HepG2 (cell line): Measurements from ENCODE around the gene GCHFR. TPM values are rescaled to one million over a fixed set of nuclear protein-coding genes. Genes with fewer than 3 reads are reported as not detected.

Experiments used
- ATAC-seq: fragments of 200-7000 bp; cut with Tn5 transposase; 3 replicates; pipeline ENCODE4 v1.9.1; 2020; ENCODE audit warnings: mild to moderate bottlenecking, moderate library complexity
- BruUV-seq: library from RNA; stranded (reverse); fragments of 400-500 nt; replicated peaks from 2 replicates; lab custom pipeline; 2021; lab: Mats Ljungman, UMichigan
- CTCF ChIA-PET: fragments of 300-600 bp; formaldehyde crosslinking; extraction: SDS; loops from one replicate; lab custom pipeline; 2021; ENCODE audit warnings: low total read pairs, inconsistent platforms, low intra/inter-chr PET ratio; lab: Yijun Ruan, JAX
- POLR2A ChIA-PET: fragments of 350-600 bp; sonication (Branson Sonifier 250); formaldehyde crosslinking; loops from one replicate; lab custom pipeline; 2020; ENCODE audit warnings: antibody characterized with exemption, inconsistent platforms; lab: Yijun Ruan, JAX
- DNase-seq: peaks from one replicate; pipeline ENCODE4 v3.0.0-alpha.2; 2015; ENCODE audit warnings: low spot score
- FAIRE-seq: peaks from 3 replicates; lab custom pipeline; 2011; peaks lifted over from hg19 to GRCh38; lab: Jason Lieb, UNC
- H2AFZ ChIP-seq: one replicate; pipeline ENCODE4 v1.6.1; 2011; ENCODE audit warnings: low read length, inconsistent platforms
- H3K27ac ChIP-seq: fragments of 300-600 bp; 3 replicates; pipeline ENCODE4 v1.8.0; 2011; ENCODE audit warnings: mixed run types, mild to moderate bottlenecking, mixed read lengths, low read length, inconsistent platforms; ENCODE audit not compliant: insufficient read depth; ENCODE audit errors: extremely low read length
- H3K27me3 ChIP-seq, 2 experiments: fragments of 200-600 bp in 1 of 2; 2 replicates in 1 of 2; 3 replicates in 1 of 2; pipeline versions ENCODE4 v1.6.0 to v1.8.0; 2011; ENCODE audit warnings: low read length in 2 of 2, mild to moderate bottlenecking in 2 of 2, moderate library complexity in 2 of 2, inconsistent platforms in 1 of 2; ENCODE audit not compliant: insufficient read depth in 2 of 2, control insufficient read depth in 1 of 2
- H3K36me3 ChIP-seq, 2 experiments: fragments of 200-600 bp in 1 of 2; replicated peaks in 1 of 2; 2 replicates in 1 of 2; 3 replicates in 1 of 2; pipeline versions ENCODE4 v1.5.1 to v1.8.0; 2011; ENCODE audit warnings: low read length in 2 of 2, inconsistent platforms in 1 of 2; ENCODE audit not compliant: insufficient read depth in 2 of 2, control insufficient read depth in 1 of 2
- H3K4me1 ChIP-seq: 2 replicates; pipeline ENCODE4 v1.5.1; 2012; ENCODE audit warnings: low read length, inconsistent platforms; ENCODE audit not compliant: insufficient read depth
- H3K4me2 ChIP-seq: 2 replicates; pipeline ENCODE4 v1.6.0; 2011; ENCODE audit warnings: low read depth, low read length, inconsistent platforms
- H3K4me3 ChIP-seq, 3 experiments: fragments of 200-600 bp in 1 of 3; sonication (generic), shearing (Covaris generic) in 1 of 3; replicated peaks in 1 of 3; 2 replicates each; pipeline ENCODE4 v1.5.1; 2011 to 2016; ENCODE audit warnings: low read length in 3 of 3, inconsistent platforms in 2 of 3, low read depth in 2 of 3, mild to moderate bottlenecking in 2 of 3, control low read depth in 1 of 3, mixed read lengths in 1 of 3; ENCODE audit not compliant: insufficient read depth in 1 of 3
- H3K79me2 ChIP-seq: one replicate; pipeline ENCODE4 v1.6.1; 2011; ENCODE audit warnings: low read length, inconsistent platforms; ENCODE audit not compliant: insufficient read depth
- H3K9ac ChIP-seq: 2 replicates; pipeline ENCODE4 v1.6.0; 2011; ENCODE audit warnings: mild to moderate bottlenecking, low read depth, low read length, inconsistent platforms; ENCODE audit not compliant: insufficient read depth
- H3K9me3 ChIP-seq: 2 replicates; pipeline ENCODE4 v1.5.1; 2012; ENCODE audit warnings: mild to moderate bottlenecking, low read length
- H4K20me1 ChIP-seq: 2 replicates; pipeline ENCODE4 v1.6.0; 2011; ENCODE audit warnings: inconsistent platforms, mild to moderate bottlenecking, low read length, moderate library complexity; ENCODE audit not compliant: insufficient read depth
- ASH2L ChIP-seq: fragments of 300-600, 200-600 bp; sonication (generic); IDR thresholded peaks from 2 replicates; pipeline ENCODE4 v1.7.0; 2017; ENCODE audit warnings: low read depth, mild to moderate bottlenecking, moderate library complexity, mixed read lengths, low read length; ENCODE audit not compliant: insufficient read length
- KAT2B ChIP-seq: fragments of 150-350 bp; IDR thresholded peaks from 2 replicates; pipeline ENCODE4 v1.6.1; 2014; ENCODE audit warnings: low read depth, low read length, borderline replicate concordance
- RBM39 ChIP-seq: fragments of 200-400 bp; formaldehyde crosslinking; IDR thresholded peaks from one replicate; pipeline ENCODE4 v1.6.1; 2018; ENCODE audit warnings: antibody characterized with exemption, mild to moderate bottlenecking, low read depth, low read length; ENCODE audit not compliant: poor library complexity, severe bottlenecking
- RCOR2 ChIP-seq: IDR thresholded peaks from 2 replicates; pipeline ENCODE4 v1.6.1; 2016; ENCODE audit warnings: missing biosample characterization, missing genetic modification reagents
- SRSF9 ChIP-seq: fragments of 200-400 bp; formaldehyde crosslinking; IDR thresholded peaks from 2 replicates; pipeline ENCODE4 v1.6.1; 2018; ENCODE audit warnings: borderline replicate concordance, mild to moderate bottlenecking, low read depth, low read length; ENCODE audit not compliant: insufficient read depth, poor library complexity, severe bottlenecking
- TBX2 ChIP-seq: sonication (generic); formaldehyde crosslinking; IDR thresholded peaks from 2 replicates; pipeline ENCODE4 v1.5.0; 2020; ENCODE audit warnings: missing genetic modification reagents, mild to moderate bottlenecking, borderline replicate concordance
- ZNF367 ChIP-seq: sonication (generic); formaldehyde crosslinking; IDR thresholded peaks from 2 replicates; pipeline ENCODE4 v1.4.0; 2020; ENCODE audit warnings: missing genetic modification reagents, borderline replicate concordance
- ZNF782 ChIP-seq: sonication (generic); formaldehyde crosslinking; IDR thresholded peaks from 2 replicates; pipeline ENCODE4 v1.4.0; 2020; ENCODE audit warnings: missing genetic modification reagents, mild to moderate bottlenecking, borderline replicate concordance
- WGBS: methylation state at CpG from one replicate; pipeline ENCODE4 v1.1.6; 2017; ENCODE audit warnings: low lambda C conversion rate; 5-methylcytosine and 5-hydroxymethylcytosine counted together
- in situ Hi-C: cut with HindIII; loops from 2 replicates; pipeline ENCODE4 v1.10.0; 2017; ENCODE audit warnings: low pct_unique_long_range_greater_than_20kb; ENCODE audit not compliant: extremely low pct_ligation_motif_present
- intact Hi-C: fragments of 100-400 bp; cut with micrococcal nuclease; formaldehyde crosslinking; loops from one replicate; pipeline ENCODE4 v1.10.0; 2022; ENCODE audit not compliant: unreplicated experiment
- polyA plus RNA-seq, 8 experiments: library from polyadenylated mRNA; depleted of rRNA in 3 of 8; stranded (reverse) in 7 of 8; unstranded in 1 of 8; fragments of >200 nt; fragmentation: Illumina TruSeq in 4 of 8; extraction: Trizol in 4 of 8; gene quantifications; 2 replicates each; pipeline versions ENCODE4 v1.2.1 to v1.2.3, GENCODE V29; 2011 to 2016; ENCODE audit warnings: low read depth in 4 of 8, missing spikeins in 1 of 8, mixed read lengths in 1 of 8; ENCODE audit not compliant: insufficient read depth in 1 of 8
- total RNA-seq, 5 experiments: library from RNA; depleted of rRNA; stranded (reverse); fragments of >200 nt; fragmentation: Illumina TruSeq; extraction: Trizol; gene quantifications; 2 replicates each; pipeline ENCODE4 v1.2.3, GENCODE V29; 2016; ENCODE audit warnings: low read depth in 1 of 5
- TF ChIP-seq, protein P1 (sequence below): sonication (generic); formaldehyde crosslinking; IDR thresholded peaks from 2 replicates; pipeline ENCODE4 v1.5.1; 2020; ENCODE audit warnings: mild to moderate bottlenecking, moderate library complexity, missing genetic modification reagents
- TF ChIP-seq, protein P2 (sequence below), 2 experiments: sonication (generic) in 1 of 2; formaldehyde crosslinking in 1 of 2; IDR thresholded peaks; 2 replicates each; pipeline versions ENCODE4 v1.4.0 to v1.6.1; 2016 to 2020; ENCODE audit warnings: borderline replicate concordance in 1 of 2, low read depth in 1 of 2, mild to moderate bottlenecking in 1 of 2, missing genetic modification reagents in 1 of 2
- TF ChIP-seq, protein P3 (sequence below): sonication (generic); formaldehyde crosslinking; conservative IDR thresholded peaks from 2 replicates; pipeline ENCODE4 v1.5.0; 2020; ENCODE audit warnings: missing genetic modification reagents
- TF ChIP-seq, protein P4 (sequence below): sonication (generic); formaldehyde crosslinking; IDR thresholded peaks from 2 replicates; pipeline ENCODE4 v1.4.0; 2020; ENCODE audit warnings: missing genetic modification reagents, borderline replicate concordance
- TF ChIP-seq, protein P5 (sequence below): sonication (generic); formaldehyde crosslinking; IDR thresholded peaks from 2 replicates; pipeline ENCODE4 v1.5.0; 2020; ENCODE audit warnings: missing genetic modification reagents

The GCHFR gene
- total and polyA plus RNA-seq, 2 of the 13 experiments (the other 11 are each of a cell fraction or from before 2014, with no cell fraction given) = 51.5 to 92.4 TPM

DNA sequence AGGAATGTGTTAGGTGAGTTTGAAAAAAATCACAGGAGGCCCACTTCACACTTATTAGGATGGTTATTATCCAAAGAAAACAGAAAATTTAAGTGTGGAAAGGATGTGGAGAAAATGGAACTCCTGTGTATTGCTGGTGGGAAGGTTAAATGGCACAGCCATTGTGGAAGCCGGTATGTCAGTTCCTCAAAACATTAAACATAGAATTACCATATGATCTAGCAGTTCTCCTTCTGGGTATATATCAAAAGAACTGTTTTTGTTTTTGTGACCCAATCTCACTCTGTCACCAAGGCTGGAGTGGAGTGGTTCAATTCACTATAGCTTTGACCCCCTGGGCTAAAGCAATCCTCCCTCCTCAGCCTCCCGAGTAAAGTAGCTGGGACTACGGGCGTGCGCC, 32.6 kb downstream of the GCHFR start:
- peaks cover 17% of the 10 kb centered on the region for H3K79me2 ChIP-seq
- in situ Hi-C loops (no loop called here), intact Hi-C loops (no loop called here)
- no peak for ATAC-seq
- no peak overlapping the region for H3K9ac ChIP-seq
- ChIA-PET CTCF (no interaction called here), POLR2A (interaction anchor here (1.1 to 1.3 kb wide), 2 partner anchors 11 to 33 kb away, joined by 3 read pairs; partner anchors contain the start of genes DNAJC17, GCHFR and ZFYVE19)
- H2AFZ ChIP-seq = no peak overlapping the region
- H3K9me3 ChIP-seq = no peaks in the 10 kb centered on the region
- H3K27ac ChIP-seq = peak overlapping the region; percentile 29
- no TSS peak for BruUV-seq
- no peaks in the 10 kb centered on the region for H3K27me3 ChIP-seq
- no peak for FAIRE-seq
- no peaks in the 10 kb centered on the region for H4K20me1 ChIP-seq
- DNase-seq = no peak
- H3K4me1 ChIP-seq = peaks cover 49% of the 10 kb centered on the region
- H3K4me3 ChIP-seq = no peak overlapping the region
- 92% methylated on average over 5 of the region's 5 CpGs for WGBS
- H3K36me3 ChIP-seq = peaks cover 0 to 4% of the 10 kb centered on the region in 2 experiments; a peak in 1 of 5 replicates
- H3K4me2 ChIP-seq = no peak overlapping the region
- no peak for TF ChIP-seq ASH2L
- no peak for TF ChIP-seq KAT2B
- TF ChIP-seq, protein P1, sequence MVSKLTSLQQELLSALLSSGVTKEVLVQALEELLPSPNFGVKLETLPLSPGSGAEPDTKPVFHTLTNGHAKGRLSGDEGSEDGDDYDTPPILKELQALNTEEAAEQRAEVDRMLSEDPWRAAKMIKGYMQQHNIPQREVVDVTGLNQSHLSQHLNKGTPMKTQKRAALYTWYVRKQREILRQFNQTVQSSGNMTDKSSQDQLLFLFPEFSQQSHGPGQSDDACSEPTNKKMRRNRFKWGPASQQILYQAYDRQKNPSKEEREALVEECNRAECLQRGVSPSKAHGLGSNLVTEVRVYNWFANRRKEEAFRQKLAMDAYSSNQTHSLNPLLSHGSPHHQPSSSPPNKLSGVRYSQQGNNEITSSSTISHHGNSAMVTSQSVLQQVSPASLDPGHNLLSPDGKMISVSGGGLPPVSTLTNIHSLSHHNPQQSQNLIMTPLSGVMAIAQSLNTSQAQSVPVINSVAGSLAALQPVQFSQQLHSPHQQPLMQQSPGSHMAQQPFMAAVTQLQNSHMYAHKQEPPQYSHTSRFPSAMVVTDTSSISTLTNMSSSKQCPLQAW (CRISPR knock-in tag) = no peak
- TF ChIP-seq, protein P2, sequence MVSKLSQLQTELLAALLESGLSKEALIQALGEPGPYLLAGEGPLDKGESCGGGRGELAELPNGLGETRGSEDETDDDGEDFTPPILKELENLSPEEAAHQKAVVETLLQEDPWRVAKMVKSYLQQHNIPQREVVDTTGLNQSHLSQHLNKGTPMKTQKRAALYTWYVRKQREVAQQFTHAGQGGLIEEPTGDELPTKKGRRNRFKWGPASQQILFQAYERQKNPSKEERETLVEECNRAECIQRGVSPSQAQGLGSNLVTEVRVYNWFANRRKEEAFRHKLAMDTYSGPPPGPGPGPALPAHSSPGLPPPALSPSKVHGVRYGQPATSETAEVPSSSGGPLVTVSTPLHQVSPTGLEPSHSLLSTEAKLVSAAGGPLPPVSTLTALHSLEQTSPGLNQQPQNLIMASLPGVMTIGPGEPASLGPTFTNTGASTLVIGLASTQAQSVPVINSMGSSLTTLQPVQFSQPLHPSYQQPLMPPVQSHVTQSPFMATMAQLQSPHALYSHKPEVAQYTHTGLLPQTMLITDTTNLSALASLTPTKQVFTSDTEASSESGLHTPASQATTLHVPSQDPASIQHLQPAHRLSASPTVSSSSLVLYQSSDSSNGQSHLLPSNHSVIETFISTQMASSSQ (IDR thresholded peaks at IDR 0.05; ENCODE audit: low read depth) = no peak
- TF ChIP-seq, protein P2 (CRISPR knock-in tag; IDR thresholded peaks at IDR 0.05; ENCODE audit: borderline replicate concordance) = no peak
- no peak for TF ChIP-seq RCOR2 (CRISPR knock-in tag)
- TF ChIP-seq TBX2 (CRISPR knock-in tag) = no peak
- TF ChIP-seq, protein P3, sequence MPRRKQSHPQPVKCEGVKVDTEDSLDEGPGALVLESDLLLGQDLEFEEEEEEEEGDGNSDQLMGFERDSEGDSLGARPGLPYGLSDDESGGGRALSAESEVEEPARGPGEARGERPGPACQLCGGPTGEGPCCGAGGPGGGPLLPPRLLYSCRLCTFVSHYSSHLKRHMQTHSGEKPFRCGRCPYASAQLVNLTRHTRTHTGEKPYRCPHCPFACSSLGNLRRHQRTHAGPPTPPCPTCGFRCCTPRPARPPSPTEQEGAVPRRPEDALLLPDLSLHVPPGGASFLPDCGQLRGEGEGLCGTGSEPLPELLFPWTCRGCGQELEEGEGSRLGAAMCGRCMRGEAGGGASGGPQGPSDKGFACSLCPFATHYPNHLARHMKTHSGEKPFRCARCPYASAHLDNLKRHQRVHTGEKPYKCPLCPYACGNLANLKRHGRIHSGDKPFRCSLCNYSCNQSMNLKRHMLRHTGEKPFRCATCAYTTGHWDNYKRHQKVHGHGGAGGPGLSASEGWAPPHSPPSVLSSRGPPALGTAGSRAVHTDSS (CRISPR knock-in tag) = no peak
- TF ChIP-seq, protein P4, sequence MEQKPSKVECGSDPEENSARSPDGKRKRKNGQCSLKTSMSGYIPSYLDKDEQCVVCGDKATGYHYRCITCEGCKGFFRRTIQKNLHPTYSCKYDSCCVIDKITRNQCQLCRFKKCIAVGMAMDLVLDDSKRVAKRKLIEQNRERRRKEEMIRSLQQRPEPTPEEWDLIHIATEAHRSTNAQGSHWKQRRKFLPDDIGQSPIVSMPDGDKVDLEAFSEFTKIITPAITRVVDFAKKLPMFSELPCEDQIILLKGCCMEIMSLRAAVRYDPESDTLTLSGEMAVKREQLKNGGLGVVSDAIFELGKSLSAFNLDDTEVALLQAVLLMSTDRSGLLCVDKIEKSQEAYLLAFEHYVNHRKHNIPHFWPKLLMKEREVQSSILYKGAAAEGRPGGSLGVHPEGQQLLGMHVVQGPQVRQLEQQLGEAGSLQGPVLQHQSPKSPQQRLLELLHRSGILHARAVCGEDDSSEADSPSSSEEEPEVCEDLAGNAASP (CRISPR knock-in tag) = no peak
- TF ChIP-seq RBM39 = no peak
- no peak for TF ChIP-seq ZNF367 (CRISPR knock-in tag)
- TF ChIP-seq SRSF9 = no peak
- TF ChIP-seq, protein P5, sequence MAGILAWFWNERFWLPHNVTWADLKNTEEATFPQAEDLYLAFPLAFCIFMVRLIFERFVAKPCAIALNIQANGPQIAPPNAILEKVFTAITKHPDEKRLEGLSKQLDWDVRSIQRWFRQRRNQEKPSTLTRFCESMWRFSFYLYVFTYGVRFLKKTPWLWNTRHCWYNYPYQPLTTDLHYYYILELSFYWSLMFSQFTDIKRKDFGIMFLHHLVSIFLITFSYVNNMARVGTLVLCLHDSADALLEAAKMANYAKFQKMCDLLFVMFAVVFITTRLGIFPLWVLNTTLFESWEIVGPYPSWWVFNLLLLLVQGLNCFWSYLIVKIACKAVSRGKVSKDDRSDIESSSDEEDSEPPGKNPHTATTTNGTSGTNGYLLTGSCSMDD (CRISPR knock-in tag) = no peak
- no peak for TF ChIP-seq ZNF782 (CRISPR knock-in tag)
